ENCODE measurements around the gene ZNF407. TPM values are rescaled to one million over a fixed set of nuclear protein-coding genes. Genes with fewer than 3 reads are reported as not detected.

The ZNF407 gene
- total and polyA plus RNA-seq, 2 donors from 2014 or later = 2.5 to 17.8 TPM

DNA sequence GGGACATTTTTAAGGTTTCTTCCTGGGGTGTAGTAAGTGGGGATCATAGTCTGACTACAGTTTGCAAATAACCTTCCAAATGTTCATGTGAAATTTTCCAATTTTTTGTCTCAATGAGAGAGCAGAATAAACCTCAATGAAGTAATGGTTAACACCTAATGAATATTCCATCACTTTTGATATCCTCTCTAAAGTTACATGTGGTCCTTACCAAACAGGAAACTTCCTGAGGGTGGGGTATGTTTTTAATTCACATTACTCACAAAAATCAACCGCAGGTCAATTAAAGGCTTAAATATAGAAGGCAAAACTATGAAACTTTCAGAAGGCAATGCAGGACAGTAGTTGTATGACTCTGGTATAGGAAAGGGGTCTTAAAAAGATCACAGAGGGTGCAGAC is 13.2 kb downstream of the ZNF407 start:
- H3K27me3 ChIP-seq (ENCODE audit: control insufficient read depth, insufficient read depth, low read length) = no peaks in the 10 kb centered on the region
- H3K9ac ChIP-seq (ENCODE audit: low read length in 3 of 3) = no peak overlapping the region
- H3K9me3 ChIP-seq (ENCODE audit: control insufficient read depth in 2 of 3, insufficient read depth in 1 of 3, low read length in 3 of 3) = peaks cover 0 to 4% (median 0%) of the 10 kb centered on the region in 3 donors
- no peak for TF ChIP-seq CTCF (IDR thresholded peaks at IDR 0.05; ENCODE audit: borderline replicate concordance, extremely low read depth, insufficient read depth)
- no peak overlapping the region for H3K27ac ChIP-seq (ENCODE audit: low read depth in 2 of 2, low read length in 2 of 2)
- no peaks in the 10 kb centered on the region for H3K36me3 ChIP-seq (ENCODE audit: control insufficient read depth in 2 of 3, insufficient read depth in 3 of 3, low read length in 3 of 3)
- H3K4me1 ChIP-seq (ENCODE audit: control insufficient read depth in 2 of 3, insufficient read depth in 2 of 3, low read depth in 1 of 3, low read length in 3 of 3) = no peaks in the 10 kb centered on the region
- H3K4me3 ChIP-seq (ENCODE audit: low read length in 3 of 3) = no peak overlapping the region
- intact Hi-C loops (cut with DNase I) = no loop called here
- no peak for FAIRE-seq
- DNase-seq = no peak

DNA sequence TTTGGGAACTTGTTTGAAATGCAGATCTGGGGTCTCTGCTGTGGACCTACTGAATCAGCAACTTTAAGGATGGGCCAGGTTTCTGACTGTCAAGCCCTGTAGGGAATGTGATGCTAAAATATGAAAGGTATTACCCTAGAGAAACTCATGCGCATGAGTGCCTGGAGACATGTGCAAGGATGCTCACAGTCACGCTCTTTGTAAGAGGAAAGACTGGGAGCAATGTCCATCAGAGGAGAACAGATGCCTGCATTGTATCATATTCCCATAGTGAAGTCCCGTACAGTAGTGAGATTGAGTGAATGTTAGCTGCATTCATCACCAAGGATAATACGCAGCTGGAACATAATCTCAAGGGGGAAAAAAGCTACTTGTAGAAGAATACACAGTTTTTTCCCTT is 14.1 kb downstream of the ZNF407 start:
- Histone ChIP-seq H3K27ac (ENCODE audit: low read depth in 2 of 2, low read length in 2 of 2) (no peak overlapping the region), H3K4me1 (ENCODE audit: control insufficient read depth in 2 of 3, insufficient read depth in 2 of 3, low read depth in 1 of 3, low read length in 3 of 3) (peaks cover 0 to under 1% (median 0%) of the 10 kb centered on the region in 3 donors), H3K4me3 (ENCODE audit: low read length in 3 of 3) (no peak overlapping the region), H3K9ac (ENCODE audit: low read length in 3 of 3) (no peak overlapping the region), H3K27me3 (ENCODE audit: control insufficient read depth, insufficient read depth, low read length) (no peaks in the 10 kb centered on the region), H3K36me3 (ENCODE audit: control insufficient read depth in 2 of 3, insufficient read depth in 3 of 3, low read length in 3 of 3) (peaks cover 0 to under 1% (median 0%) of the 10 kb centered on the region in 3 donors), H3K9me3 (ENCODE audit: control insufficient read depth in 2 of 3, insufficient read depth in 1 of 3, low read length in 3 of 3) (peaks cover 0 to 6% (median 2%) of the 10 kb centered on the region in 3 donors)
- intact Hi-C loops (cut with DNase I) = no loop called here
- DNase-seq = no peak
- FAIRE-seq = no peak
- TF ChIP-seq CTCF (IDR thresholded peaks at IDR 0.05; ENCODE audit: borderline replicate concordance, extremely low read depth, insufficient read depth) = no peak

- no peak for FAIRE-seq
- Histone ChIP-seq H3K9ac (ENCODE audit: low read length in 3 of 3) (no peak overlapping the region), H3K27ac (ENCODE audit: low read depth in 2 of 2, low read length in 2 of 2) (no peak overlapping the region), H3K27me3 (ENCODE audit: control insufficient read depth, insufficient read depth, low read length) (no peaks in the 10 kb centered on the region), H3K4me3 (ENCODE audit: low read length in 3 of 3) (no peak overlapping the region), H3K36me3 (ENCODE audit: control insufficient read depth in 2 of 3, insufficient read depth in 3 of 3, low read length in 3 of 3) (peaks cover 0 to 4% (median 0%) of the 10 kb centered on the region in 3 donors), H3K4me1 (ENCODE audit: control insufficient read depth in 2 of 3, insufficient read depth in 2 of 3, low read depth in 1 of 3, low read length in 3 of 3) (peaks cover 0 to 3% (median 0%) of the 10 kb centered on the region in 3 donors), H3K9me3 (ENCODE audit: control insufficient read depth in 2 of 3, insufficient read depth in 1 of 3, low read length in 3 of 3) (peaks cover 0 to 9% (median 5%) of the 10 kb centered on the region in 3 donors)
- no peak for TF ChIP-seq CTCF (IDR thresholded peaks at IDR 0.05; ENCODE audit: borderline replicate concordance, extremely low read depth, insufficient read depth)
- DNase-seq = no peak
- intact Hi-C loops (cut with DNase I) = no loop called here
Measured at GRCh38 chr18:74613381-74613780, 15.7 kb downstream of the ZNF407 start.

DNA sequence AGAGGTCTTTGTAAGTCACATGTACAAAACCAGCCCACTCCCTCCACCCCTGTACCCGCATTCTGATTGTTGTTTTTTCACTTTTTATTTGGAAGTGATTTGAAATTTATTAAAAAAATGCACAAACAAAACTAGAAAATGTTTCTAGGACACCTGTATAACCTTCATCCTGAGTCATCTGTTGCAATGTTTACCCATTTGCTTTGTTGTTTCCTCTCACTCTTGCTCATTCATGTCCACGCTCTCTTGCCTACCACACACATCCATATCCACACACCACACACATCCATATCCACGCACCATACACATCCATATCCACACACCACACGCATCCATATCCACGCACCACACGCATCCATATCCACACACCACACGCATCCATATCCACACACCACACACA is 18.8 kb downstream of the ZNF407 start:
- DNase-seq (no peak), FAIRE-seq (no peak)
- no peak overlapping the region for H3K9ac ChIP-seq (ENCODE audit: low read length in 3 of 3)
- H3K9me3 ChIP-seq (ENCODE audit: control insufficient read depth in 2 of 3, insufficient read depth in 1 of 3, low read length in 3 of 3) = peaks cover 0 to 9% (median 5%) of the 10 kb centered on the region in 3 donors
- no peaks in the 10 kb centered on the region for H3K27me3 ChIP-seq (ENCODE audit: control insufficient read depth, insufficient read depth, low read length)
- no peak for TF ChIP-seq CTCF (IDR thresholded peaks at IDR 0.05; ENCODE audit: borderline replicate concordance, extremely low read depth, insufficient read depth)
- peak overlapping the region in 1 of 3 donors; percentile 26 for H3K4me3 ChIP-seq (ENCODE audit: low read length in 3 of 3)
- H3K4me1 ChIP-seq (ENCODE audit: control insufficient read depth in 2 of 3, insufficient read depth in 2 of 3, low read depth in 1 of 3, low read length in 3 of 3) = peaks cover 0 to 3% (median 0%) of the 10 kb centered on the region in 3 donors
- peaks cover 0 to 4% (median 0%) of the 10 kb centered on the region in 3 donors for H3K36me3 ChIP-seq (ENCODE audit: control insufficient read depth in 2 of 3, insufficient read depth in 3 of 3, low read length in 3 of 3)
- H3K27ac ChIP-seq (ENCODE audit: low read depth in 2 of 2, low read length in 2 of 2) = no peak overlapping the region
- intact Hi-C loops (cut with DNase I) = no loop called here
